ENCODE measurements around the gene OBI1. TPM values are rescaled to one million over a fixed set of nuclear protein-coding genes. Genes with fewer than 3 reads are reported as not detected.

The OBI1 gene
- total and polyA plus RNA-seq, 4 donors: 2.7 to 16.5 (median 6.6) TPM

- Histone ChIP-seq H3K36me3 (ENCODE audit: control insufficient read depth in 4 of 4, insufficient read depth in 4 of 4, low read length in 4 of 4) (no peaks in the 10 kb centered on the region), H3K27me3 (ENCODE audit: control insufficient read depth in 3 of 3, insufficient read depth in 3 of 3, low read length in 2 of 3) (no peaks in the 10 kb centered on the region), H3K27ac (ENCODE audit: low read depth in 1 of 2, low read length in 1 of 2) (no peak overlapping the region), H3K4me1 (ENCODE audit: control insufficient read depth in 5 of 5, insufficient read depth in 5 of 5, low read length in 5 of 5) (no peaks in the 10 kb centered on the region), H3K9me3 (ENCODE audit: control insufficient read depth in 4 of 4, insufficient read depth in 3 of 4, low read length in 3 of 4) (peaks cover 0 to 4% (median 0%) of the 10 kb centered on the region in 4 donors), H3K9ac (ENCODE audit: insufficient read depth in 1 of 2, low read length in 2 of 2) (no peak overlapping the region), H3K4me3 (no peak overlapping the region)
- WGBS, 2 donors: 55 to 70% methylated on average over 2 of the region's 2 CpGs
- no peak for TF ChIP-seq CTCF (IDR thresholded peaks at IDR 0.05; ENCODE audit: control extremely low read depth, extremely low read depth)
- no peak for ATAC-seq (ENCODE audit: insufficient read depth, low FRiP score)
- peak in 2 of 3 donors; percentile 11 to 17 for DNase-seq
Measured at GRCh38 chr13:78689011-78689410, 30.1 kb upstream of the OBI1 start.

GRCh38 chr13:78686461-78686860 is 27.5 kb upstream of the OBI1 start:
- H3K4me1 ChIP-seq (ENCODE audit: control insufficient read depth in 5 of 5, insufficient read depth in 5 of 5, low read length in 5 of 5): no peaks in the 10 kb centered on the region
- H3K9me3 ChIP-seq (ENCODE audit: control insufficient read depth in 4 of 4, insufficient read depth in 3 of 4, low read length in 3 of 4): peaks cover 0 to 9% (median 0%) of the 10 kb centered on the region in 4 donors
- no peak for ATAC-seq (ENCODE audit: insufficient read depth, low FRiP score)
- H3K9ac ChIP-seq (ENCODE audit: insufficient read depth in 1 of 2, low read length in 2 of 2): no peak overlapping the region
- no peak for TF ChIP-seq CTCF (IDR thresholded peaks at IDR 0.05; ENCODE audit: control extremely low read depth, extremely low read depth)
- no peak overlapping the region for H3K27ac ChIP-seq (ENCODE audit: low read depth in 1 of 2, low read length in 1 of 2)
- no peak overlapping the region for H3K4me3 ChIP-seq
- H3K36me3 ChIP-seq (ENCODE audit: control insufficient read depth in 4 of 4, insufficient read depth in 4 of 4, low read length in 4 of 4): no peaks in the 10 kb centered on the region
- H3K27me3 ChIP-seq (ENCODE audit: control insufficient read depth in 3 of 3, insufficient read depth in 3 of 3, low read length in 2 of 3): no peaks in the 10 kb centered on the region
- DNase-seq: no peak
- 92 to 93% methylated on average over 4 of the region's 4 CpGs for WGBS, 2 donors

GRCh38 chr13:78680576-78681350 is 21.8 kb upstream of the OBI1 start:
- H3K4me1 ChIP-seq (ENCODE audit: control insufficient read depth in 5 of 5, insufficient read depth in 5 of 5, low read length in 5 of 5): no peaks in the 10 kb centered on the region
- no peak overlapping the region for H3K27ac ChIP-seq (ENCODE audit: low read depth in 1 of 2, low read length in 1 of 2)
- no peaks in the 10 kb centered on the region for H3K27me3 ChIP-seq (ENCODE audit: control insufficient read depth in 3 of 3, insufficient read depth in 3 of 3, low read length in 2 of 3)
- H3K9me3 ChIP-seq (ENCODE audit: control insufficient read depth in 4 of 4, insufficient read depth in 3 of 4, low read length in 3 of 4): peaks cover 0 to 9% (median 0%) of the 10 kb centered on the region in 4 donors
- H3K4me3 ChIP-seq: no peak overlapping the region
- no peak for ATAC-seq (ENCODE audit: insufficient read depth, low FRiP score)
- WGBS, 2 donors: 43 to 54% methylated on average over 6 of the region's 6 CpGs
- no peak overlapping the region for H3K9ac ChIP-seq (ENCODE audit: insufficient read depth in 1 of 2, low read length in 2 of 2)
- no peak for DNase-seq
- no peaks in the 10 kb centered on the region for H3K36me3 ChIP-seq (ENCODE audit: control insufficient read depth in 4 of 4, insufficient read depth in 4 of 4, low read length in 4 of 4)
- no peak for TF ChIP-seq CTCF (IDR thresholded peaks at IDR 0.05; ENCODE audit: control extremely low read depth, extremely low read depth)
